Hippocampal formation (tissue), 2 donors: ENCODE results near the gene ESPNL.

Experiments used
- DNase-seq, 2 donors: peaks; one replicate each; lab custom pipeline; 2025; lab: John Stamatoyannopoulos, UW

ESPNL gene

DNA sequence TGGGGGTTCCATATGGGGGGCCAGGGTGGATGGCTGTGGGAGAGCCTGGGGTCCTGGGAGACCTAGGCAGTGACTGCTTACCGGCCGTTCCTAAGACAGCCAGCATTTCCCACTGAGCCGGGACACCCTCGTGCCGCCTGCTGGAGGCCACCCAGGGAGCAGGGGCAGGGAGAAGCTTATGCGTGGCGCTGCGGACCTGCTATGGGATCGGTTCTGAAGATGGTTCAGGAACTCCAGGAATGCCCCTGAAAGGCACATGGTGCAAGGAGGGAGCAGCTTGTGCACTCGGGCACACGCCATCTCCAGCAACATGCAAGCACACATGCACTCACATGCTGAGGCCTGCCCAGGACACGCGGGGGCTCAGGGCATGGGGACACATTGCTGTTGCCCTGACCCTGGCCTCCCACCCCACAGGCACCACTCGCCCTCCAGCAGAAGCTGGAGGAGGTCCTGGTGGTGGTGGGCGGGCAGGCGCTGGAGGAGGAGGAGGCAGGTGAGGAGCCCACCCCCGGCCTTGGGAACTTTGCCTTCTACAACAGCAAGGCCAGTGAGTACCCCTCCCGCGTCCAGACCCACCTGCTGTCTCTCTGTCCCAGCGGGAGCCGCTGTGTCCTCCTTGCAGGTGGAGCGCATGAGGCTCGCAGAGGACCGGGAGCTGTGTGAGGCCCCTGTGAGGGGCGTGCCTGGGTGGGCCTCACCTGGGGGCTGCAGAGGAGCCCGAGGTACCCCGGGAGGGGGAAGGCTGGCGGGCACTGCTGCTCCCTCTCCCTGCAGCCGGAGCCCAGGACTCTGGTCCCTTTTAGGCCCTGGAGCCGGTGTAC is 42.5 kb downstream of the ESPNL start:
- DNase-seq: no peak

DNA sequence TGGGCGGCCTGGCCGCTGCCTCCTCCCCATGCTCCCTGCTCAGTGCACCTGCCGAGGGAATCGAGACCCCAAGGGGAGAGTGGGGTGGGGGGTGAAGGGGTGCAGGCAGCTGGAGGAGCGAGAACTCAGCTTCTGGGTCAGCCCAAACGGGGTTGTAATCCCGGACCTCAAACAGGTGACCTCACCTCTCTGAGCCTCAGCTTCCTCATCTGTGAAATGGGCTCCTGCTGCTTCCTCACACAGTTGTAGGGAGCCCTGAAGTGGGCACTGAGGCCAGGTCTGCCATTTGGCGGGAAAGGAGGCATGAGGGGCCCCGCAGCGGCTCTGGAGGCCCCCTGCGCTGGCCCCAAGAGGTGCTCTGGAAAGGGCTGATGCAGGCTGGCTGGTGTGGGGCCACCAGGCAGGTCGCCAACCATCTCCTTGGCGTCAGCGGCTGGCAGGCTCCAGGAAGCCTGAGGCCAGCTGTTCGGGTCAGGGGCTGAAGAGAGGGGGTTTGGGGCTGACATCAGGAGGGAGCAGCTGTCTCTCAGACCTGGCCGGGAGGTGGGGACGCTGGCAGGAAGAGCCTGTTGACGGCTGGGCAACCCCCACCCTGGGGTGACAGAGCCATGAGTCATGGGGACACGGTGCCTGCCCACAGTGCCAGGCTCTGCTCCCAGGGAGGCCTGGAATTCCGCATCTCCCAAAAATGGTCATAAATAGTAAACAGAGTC is 43.3 kb downstream of the ESPNL start:
- DNase-seq: no peak

DNA sequence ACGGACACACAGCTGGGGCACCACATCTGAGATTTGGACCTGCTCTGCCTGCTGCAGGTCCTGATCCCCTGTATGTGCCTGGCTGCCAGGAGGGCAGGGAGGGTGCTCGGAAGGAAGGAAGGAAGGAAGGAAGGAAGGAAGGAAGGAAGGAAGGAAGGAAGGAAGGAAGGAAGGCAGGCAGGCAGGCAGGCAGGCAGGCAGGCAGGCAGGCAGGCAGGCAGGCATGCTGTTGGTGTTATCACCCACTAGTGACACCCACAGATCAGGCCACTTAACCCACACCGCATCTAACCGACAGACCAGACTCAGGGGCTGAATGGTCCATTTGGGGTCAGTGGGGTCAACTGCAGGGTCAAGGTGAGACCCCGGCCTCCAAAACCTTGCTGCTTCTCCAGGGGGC is 44.1 kb downstream of the ESPNL start:
- no peak for DNase-seq

DNA sequence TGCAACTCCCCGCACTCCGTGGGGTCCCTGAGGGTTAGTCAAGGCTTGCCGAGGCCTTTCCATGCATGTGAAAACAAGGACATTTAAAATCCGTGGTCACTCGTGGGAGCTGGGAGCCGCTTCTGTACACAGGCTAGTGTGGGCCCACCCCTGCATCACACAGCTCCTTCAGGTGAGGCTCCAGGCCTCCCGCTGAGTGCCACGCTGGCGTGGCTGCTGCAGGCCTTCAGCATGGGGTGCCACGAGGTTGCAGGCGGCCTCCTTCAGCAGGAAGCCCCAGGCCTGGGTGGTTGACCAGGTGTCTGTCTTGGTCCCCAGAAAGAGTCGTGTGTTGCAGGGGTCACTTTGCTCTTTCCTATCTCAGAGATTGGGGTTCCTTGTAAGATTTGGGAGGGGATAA is 44.9 kb downstream of the ESPNL start:
- no peak for DNase-seq

DNA sequence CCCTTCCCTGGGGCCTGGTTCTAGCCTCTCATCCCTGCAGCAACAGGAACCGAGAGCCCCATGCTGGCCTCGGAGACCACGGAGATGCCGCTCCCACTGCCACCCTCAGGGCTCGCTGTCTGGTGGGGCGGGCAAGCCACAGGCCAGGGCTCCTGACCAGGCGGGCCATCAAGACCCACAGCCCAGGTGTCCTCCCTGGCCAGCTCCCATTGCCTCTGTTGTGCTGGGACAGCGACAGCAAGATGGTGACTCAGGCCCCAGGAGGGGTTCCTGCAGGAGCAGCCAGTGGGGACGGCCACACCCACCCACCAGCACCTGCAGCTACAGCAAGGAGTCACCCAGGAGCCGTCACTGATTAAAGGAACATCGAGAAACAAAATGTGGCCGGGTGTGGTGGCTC is 45.7 kb downstream of the ESPNL start:
- DNase-seq: no peak

DNA sequence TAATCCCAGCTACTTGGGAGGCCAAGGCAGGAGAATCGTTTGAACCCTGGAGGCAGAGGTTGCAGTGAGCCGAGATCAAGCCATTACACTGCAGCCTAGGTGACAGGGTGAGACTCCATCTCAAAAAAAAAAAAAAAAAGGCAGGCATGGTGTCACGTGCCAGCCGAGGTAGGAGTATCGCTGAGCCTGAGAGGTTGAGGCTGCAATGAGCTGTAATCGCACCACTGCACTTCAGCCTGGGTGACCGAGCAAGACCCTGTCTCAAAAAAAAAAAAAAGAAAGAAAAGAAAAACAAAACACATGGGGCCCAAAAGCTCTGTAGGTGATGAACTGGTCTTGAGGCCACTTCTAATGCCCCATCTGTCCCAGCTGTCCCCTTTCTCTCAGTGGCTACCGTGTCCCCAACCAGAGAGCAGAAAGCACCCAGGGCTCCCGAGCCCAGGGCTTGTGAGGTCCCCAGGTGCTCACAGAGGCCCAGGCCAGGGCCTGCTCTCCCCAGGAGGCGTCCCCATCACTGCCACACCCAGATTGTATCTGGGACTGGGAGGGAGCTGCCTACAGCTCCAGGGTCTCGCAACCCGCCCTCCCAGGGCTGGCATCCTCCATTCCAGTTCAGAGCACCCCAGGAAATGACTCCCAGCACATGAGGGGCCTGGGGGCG is 46.9 kb downstream of the ESPNL start:
- DNase-seq: no peak

DNA sequence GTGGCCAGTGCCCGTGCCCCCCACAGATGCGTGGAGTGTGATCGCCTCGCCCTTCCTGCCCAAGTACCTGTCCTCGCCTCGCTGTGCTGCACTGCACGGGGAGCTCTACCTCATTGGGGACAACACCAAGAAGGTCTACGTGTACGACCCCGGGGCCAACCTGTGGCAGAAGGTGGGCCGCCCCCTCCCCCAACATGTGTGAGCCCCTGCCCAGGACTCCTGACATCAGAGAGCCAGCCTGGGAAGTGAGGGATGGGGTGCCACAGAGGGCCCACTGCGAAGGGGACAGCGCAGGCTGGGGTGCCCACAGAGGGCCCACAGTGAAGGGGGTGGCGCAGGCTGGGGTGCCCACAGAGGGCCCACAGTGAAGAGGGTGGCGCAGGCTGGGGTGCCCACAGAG is 48.8 kb downstream of the ESPNL start:
- no peak for DNase-seq

DNA sequence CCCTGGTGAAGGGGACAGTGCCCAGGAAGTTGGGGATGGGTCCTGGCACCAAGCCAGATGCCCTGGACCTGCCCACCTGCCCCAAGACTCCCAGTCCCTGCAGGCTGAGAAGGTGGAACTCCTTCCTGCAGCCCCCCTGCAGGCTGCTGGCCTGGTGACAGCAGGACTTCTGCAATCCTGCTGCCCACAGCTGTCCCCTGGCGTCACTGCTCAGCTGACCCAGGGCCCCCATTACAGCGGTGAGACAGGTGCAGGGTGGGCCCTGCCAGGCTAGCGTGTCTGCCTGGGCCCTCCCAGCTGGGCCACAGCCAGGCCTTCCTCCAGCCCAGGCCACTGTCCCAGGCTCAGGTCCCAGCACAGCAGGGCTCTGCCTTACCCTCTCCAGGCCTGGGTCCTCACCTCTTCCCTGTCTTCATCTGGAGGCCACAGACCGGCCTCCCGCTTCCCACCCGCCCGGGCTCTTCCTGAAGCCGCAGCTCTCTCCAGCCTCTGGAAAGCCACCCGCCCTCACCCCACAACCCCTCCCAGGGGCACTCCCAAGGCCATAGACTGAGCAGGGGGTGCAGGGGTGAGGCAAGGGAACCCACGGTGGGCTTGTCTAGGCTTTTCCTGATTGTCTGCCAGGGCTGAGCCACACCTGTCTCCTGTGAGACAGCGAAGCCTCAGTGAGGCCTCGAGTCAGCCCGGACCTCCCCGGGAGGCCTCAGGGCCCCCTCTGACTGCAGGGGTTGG is 49.9 kb downstream of the ESPNL start:
- no peak for DNase-seq

DNA sequence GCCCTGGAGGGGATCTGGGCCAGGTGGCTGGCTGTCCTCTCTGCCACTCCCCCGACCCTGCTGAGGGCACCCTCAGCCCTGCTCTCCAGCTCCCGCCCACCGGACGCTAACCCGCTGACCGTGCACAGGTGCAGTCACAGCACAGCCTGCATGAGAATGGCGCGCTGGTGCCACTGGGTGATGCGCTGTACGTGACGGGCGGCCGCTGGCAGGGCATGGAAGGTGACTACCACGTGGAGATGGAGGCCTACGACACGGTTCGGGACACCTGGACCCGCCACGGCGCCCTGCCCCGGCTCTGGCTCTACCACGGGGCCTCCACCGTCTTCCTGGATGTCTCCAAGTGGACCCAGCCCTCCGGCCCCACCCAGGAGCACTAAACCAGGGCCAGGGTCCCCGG is 50.5 kb downstream of the ESPNL start:
- DNase-seq: no peak

DNA sequence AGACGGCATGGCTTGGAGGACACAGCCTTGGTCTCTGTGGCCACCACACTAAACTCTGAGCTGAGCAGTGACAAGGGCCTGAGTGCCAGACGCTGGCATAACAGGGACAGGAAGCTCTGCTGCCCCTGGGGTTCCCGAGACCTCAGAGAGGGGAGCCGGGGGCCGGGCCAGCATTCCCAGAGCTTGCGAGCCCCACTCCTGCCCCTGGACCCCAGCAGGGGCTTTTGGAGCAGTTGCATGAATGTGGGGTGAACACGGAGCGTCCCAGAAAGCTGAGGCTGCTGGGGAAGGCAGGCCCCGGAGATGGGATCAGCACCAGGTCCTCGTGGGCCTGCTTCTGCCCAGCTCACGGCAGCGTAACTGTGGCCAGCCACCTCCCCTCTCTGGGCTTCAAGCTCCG is 51.1 kb downstream of the ESPNL start:
- DNase-seq: no peak

DNA sequence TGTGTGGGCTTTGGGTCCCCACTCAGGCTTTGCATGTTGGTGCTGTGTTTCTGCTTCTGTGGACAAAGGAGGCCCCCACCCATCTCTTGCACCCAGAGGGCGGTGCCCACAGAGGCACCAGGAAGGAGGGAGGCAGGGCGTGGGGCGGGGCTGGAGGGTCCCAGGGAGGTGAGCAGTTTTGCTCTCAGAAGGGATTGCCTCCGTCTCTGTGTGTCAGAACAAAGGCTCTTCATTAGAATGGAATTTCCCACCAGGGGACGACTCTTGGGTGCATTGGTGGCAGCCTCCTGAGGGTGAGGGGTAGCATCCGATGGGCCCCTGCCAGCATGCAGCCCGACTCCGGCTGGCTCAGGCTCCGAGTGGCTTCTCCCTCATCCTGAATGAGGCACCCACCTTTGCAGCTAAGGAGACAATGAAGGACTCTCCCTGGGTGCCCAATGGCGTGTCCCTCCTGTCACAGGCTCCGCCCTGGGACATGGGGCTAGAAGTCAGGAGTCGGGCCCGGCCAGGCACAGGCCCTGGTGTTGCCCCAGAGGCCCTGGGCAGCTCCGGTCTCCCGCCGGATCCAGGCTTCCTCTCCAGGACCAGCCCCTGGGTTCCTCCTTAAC is 51.6 kb downstream of the ESPNL start:
- no peak for DNase-seq

DNA sequence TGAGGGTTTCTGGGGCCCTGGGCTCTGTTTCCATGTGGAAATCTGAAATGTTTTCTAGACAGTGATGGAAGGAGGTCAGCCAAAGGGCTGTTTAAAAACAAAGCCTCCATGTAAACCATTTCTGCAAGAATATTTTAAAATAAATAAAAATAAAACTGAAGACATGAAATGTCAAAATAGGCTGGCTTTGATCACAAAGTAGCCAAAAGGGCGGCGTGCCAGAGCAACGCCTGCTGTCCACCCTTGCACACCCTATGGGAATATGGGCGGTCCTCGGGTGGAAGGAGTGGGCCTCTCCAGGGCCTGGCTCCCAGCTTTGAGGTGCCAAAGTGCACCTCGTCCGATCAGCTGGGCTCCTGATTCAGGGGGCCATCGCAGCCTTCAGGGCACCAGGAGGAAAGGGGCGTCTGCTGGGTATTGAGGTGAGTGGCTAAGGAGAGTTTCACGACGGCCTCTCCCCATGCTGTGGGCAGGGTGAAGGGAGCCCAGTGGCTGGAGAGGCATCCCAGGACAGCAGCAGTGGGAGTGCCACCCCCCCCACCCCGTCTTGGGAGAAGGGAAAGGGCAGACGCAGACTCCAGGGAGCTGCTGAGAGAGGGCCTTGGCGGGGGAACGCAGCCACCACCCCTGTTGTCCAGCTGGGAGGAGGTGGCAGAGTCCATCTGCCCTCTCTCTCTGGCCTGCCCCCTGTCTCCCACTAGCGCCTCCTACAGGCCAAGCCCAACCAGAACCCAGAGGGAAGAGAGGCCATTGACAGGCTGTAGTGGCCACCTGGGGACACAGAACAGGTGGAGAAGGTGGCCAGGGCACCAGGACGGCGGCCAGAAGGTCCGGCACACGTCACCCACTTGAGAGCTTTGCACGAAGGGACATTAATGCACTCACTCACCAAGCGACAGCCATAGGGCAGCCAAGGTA is 52.9 kb downstream of the ESPNL start:
- DNase-seq: no peak

DNA sequence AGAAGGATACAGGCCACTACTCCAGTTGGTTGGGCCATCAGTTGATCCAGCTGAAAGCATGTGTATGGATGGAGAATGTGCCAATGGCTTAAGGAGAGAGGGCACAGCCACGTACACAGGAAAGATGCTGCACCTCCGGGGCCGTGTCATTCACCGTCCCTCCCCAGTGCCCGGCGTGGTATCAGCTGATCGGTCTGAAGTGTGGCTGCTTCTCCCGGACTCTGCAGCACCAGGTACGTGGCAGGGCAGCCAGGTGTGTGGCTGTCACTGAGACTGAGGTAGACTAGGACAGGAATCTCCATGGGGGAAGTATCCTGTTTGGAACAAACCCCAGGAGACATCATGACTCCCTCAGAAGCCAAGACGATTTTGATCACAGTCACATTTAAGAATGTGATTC is 54.4 kb downstream of the ESPNL start:
- DNase-seq: no peak

DNA sequence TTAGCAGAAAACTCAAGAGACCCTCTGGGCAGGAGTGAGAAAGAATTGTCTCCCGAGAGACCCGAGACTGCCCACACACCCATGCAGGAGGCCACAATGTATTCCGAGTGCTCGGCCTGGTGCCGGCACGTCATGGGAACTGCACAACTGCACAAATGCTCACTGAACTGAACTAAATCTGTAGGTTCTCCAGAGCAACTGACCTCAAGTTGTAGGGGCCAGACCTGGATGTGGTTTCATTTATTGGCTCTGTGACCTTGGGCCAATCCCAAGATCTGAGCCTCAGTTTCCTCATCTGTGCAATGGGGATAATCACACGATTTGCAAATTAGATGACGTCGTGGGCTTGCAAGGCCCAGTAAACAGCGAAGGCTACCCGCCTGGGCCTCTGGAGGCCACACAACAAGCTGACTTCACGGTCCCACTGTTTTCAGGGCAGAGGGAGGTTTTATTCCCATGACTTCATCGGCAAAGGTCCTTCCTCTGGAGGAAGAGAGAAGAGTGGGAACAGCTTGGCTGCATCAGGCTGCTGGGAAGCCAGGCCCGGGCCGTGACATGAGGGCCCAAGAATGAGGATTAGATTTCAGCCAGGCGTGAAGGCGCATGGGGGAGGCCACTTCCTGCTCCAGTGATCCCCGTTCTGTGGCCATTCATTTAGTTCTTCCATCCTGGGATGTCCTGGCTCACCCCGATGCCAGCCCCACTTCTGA is 55.1 kb downstream of the ESPNL start:
- DNase-seq: no peak

DNA sequence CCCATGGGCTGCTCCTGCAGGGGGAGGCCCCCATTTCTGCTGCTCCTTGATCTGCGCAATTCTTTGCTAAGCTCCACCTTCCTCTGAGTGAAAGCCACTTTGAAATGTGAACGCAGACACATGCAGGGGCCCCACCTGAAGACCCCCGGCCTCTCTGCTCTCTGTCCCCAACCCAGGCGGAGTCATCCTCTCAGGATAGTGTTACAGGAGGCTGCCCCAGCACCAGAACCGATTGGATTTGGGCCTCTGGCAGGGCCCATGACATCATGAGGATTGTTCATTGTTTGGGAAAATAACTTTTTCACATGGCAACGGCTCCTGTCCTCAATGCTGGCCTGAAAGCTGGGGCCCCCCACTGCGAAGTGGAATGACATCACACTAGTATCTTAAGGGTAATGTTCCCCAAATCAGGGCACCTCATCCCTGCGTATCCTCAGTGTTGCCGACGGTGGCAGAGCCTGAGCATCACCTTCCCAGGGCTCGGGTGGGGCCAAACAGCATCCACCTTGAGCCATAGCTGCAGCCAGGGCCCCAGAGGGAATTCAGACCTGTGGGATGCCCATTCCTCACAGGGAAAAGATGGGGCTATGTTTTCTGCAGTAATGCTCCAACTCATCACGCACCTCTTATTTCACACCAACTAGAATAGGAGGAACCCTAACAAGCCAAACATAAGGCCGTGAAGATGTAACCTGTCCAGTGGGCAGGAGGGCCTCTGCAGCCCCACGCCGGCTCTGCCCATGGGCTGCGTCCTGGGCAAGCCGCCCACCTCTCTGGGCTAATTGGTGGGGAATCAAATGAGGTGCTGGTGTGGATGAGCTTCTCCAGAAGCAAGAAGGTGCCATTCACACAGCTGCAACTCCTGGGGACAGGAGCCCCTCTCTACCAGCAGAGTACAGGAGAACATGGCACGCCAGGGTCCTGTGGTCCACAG is 55.9 kb downstream of the ESPNL start:
- no peak for DNase-seq

DNA sequence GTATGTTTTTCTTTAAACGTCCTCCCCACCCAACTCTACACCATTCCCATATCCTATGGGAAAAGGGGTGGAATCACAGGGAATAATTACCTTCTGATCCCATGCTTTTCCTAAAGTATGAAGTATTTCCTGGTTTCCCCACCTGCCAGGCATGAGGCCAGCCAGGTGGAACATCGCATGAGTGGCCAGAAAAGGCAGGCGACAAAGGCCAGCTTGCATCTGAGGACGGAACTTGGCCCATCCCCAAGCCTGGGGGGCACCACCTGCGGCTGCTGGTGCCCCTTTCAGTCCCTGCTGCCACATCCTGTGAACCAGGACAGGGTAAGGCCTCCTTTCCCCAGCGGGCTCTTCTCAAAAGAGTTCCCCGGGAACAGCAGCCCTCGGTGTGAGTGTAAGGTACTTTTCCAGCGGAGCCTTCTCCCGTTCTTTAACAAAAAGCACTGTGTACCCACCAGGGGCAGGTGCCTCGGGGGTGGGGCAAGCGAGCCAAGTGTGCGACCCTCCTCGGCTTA is 57.4 kb downstream of the ESPNL start:
- DNase-seq: no peak

DNA sequence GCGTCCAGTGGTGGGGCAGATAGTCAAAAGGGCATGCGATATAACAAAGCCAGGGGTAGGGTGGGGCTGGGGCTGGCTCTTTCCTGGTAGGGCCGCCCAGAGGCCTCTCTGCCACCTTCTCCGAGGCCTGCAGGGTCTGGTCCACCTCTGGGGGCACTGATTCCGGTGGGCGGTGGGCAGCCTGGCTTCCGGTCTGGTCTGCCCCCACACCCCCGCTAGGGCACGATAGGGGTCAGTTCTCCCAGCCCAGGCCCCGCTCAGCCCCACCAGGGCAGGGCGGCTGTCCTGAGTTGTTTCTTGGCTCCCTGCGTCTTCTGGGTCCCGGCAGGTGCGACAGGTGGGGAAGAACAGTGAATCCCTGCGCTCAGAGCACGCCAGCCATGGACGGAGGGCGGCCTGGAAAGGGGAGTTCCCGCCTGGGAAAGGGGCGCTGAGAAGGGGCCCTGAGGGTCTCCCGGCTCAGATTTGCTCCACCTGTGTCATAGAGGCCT is 57.9 kb downstream of the ESPNL start:
- DNase-seq: no peak

DNA sequence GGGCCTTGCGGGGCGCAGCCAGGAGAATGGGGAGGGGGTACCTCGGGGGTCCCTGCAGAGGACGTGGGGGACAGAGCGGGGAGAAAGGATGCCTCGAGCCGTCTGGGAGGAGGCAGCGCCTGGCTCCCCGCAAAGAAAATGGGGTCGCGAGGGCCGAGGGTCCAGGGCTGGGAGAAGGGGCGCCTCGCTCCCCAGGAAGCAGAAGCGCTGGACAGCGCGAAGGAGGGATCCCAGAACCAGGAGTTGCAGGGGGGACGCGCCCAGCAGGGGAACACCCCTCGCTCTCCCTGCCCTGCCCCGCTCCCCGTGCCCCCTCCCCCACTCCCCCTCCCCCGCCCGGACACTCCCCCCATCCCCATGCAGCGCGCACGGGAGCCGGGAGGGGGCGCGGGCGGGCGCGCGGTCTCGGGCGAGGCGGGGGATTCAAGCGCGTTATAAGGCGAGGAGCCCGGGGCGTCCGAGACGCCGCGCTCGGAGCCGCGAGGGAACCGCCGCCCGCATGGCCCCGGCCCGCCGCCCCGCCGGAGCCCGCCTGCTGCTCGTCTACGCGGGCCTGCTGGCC is 58.5 kb downstream of the ESPNL start, which contains the start of gene ERFE:
Gene ERFE, plus strand, starts transcription at position 462 of the 562 bp plus-strand sequence. Its CDS starts 38 bp downstream, at position 500.
- no peak for DNase-seq
